H1 (cell line): ENCODE results near the gene CCDC71L.

ENCODE experiments used
- BACH1 ChIP-seq: IDR thresholded peaks from 2 replicates; pipeline ENCODE4 v1.6.1; 2012; ENCODE audit warnings: low read length, improper control_type of control experiment
- EZH2 ChIP-seq: fragments of 200-600 bp; sonication (generic); IDR thresholded peaks from 2 replicates; pipeline ENCODE4 v1.7.1; 2012; ENCODE audit warnings: low read depth, mild to moderate bottlenecking, moderate library complexity, low read length, inconsistent platforms; ENCODE audit not compliant: severe bottlenecking
- GABPA ChIP-seq: IDR thresholded peaks from 2 replicates; pipeline ENCODE4 v1.6.1; 2011; ENCODE audit warnings: mild to moderate bottlenecking, low read length, moderate library complexity, borderline replicate concordance; ENCODE audit not compliant: insufficient read depth
- KDM1A ChIP-seq: fragments of 200-600, 300-600 bp; sonication (generic); IDR thresholded peaks from 2 replicates; pipeline ENCODE4 v1.7.1; 2016; ENCODE audit warnings: mild to moderate bottlenecking, low read length, borderline replicate concordance
- KDM5A ChIP-seq: fragments of 200-600 bp; IDR thresholded peaks from 2 replicates; pipeline ENCODE4 v1.7.1; 2012; ENCODE audit warnings: mild to moderate bottlenecking, low read length, inconsistent platforms, mixed read lengths
- MAFK ChIP-seq: IDR thresholded peaks from 2 replicates; pipeline ENCODE4 v1.6.1; 2012; ENCODE audit warnings: low read depth, mild to moderate bottlenecking, improper control_type of control experiment, low read length
- NANOG ChIP-seq: IDR thresholded peaks from 2 replicates; pipeline ENCODE4 v1.6.1; 2011; ENCODE audit warnings: low read length, low read depth, mild to moderate bottlenecking, inconsistent platforms; ENCODE audit not compliant: insufficient read depth, poor library complexity, severe bottlenecking
- POLR2A ChIP-seq, 2 experiments: IDR thresholded peaks; 1 replicate in 1 of 2; 2 replicates in 1 of 2; pipeline ENCODE4 v1.6.1; 2011; ENCODE audit warnings: low read depth in 2 of 2, low read length in 2 of 2, mild to moderate bottlenecking in 2 of 2; ENCODE audit errors: control extremely low read depth in 1 of 2
- POLR2AphosphoS5 ChIP-seq: IDR thresholded peaks from 2 replicates; pipeline ENCODE4 v1.6.1; 2011; ENCODE audit warnings: low read depth, low read length
- RAD21 ChIP-seq, 2 experiments: IDR thresholded peaks in 1 of 2; conservative IDR thresholded peaks in 1 of 2; 2 replicates each; pipeline ENCODE4 v1.6.1; 2011; ENCODE audit warnings: low read depth in 2 of 2, low read length in 2 of 2, improper control_type of control experiment in 1 of 2, inconsistent platforms in 1 of 2, mild to moderate bottlenecking in 1 of 2, moderate library complexity in 1 of 2
- RFX5 ChIP-seq: IDR thresholded peaks from 2 replicates; pipeline ENCODE4 v1.6.1; 2011; ENCODE audit warnings: low read depth, low read length, improper control_type of control experiment, borderline replicate concordance
- TF ChIP-seq, protein P1 (sequence below), 3 experiments: IDR thresholded peaks; 1 replicate in 2 of 3; 2 replicates in 1 of 3; pipeline versions ENCODE4 v1.5.1 to v1.6.1; 2011; ENCODE audit warnings: low read length in 3 of 3, mild to moderate bottlenecking in 3 of 3, inconsistent platforms in 2 of 3, low read depth in 1 of 3, moderate library complexity in 1 of 3; ENCODE audit not compliant: insufficient read depth in 1 of 3; ENCODE audit errors: control extremely low read depth in 1 of 3
- TF ChIP-seq, protein P2 (sequence below): IDR thresholded peaks from 2 replicates; pipeline ENCODE4 v1.6.1; 2012; ENCODE audit warnings: inconsistent platforms
- TF ChIP-seq, protein P3 (sequence below): IDR thresholded peaks from 2 replicates; pipeline ENCODE4 v1.6.1; 2011; ENCODE audit warnings: low read length, improper control_type of control experiment

DNA sequence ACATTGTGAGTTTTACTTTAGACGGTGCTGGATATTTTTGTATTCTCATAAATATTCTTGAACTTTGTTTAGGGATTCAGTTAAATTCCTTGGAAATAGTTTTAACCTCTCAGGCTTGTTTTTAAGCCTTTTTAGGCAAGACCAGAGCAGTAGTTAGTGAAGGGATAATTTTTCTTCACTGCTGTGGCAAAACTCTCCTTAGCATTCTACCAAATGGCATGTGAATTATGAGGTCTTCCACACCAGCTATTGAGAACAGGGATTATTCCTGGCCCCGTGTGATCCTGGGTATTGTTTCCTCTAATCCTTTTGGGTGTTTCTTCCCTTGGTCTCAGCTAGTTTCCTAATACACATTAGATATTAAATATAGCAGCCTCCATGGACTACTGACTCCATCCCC lies 46.2 kb downstream of the CCDC71L start:
- TF ChIP-seq, protein P1, sequence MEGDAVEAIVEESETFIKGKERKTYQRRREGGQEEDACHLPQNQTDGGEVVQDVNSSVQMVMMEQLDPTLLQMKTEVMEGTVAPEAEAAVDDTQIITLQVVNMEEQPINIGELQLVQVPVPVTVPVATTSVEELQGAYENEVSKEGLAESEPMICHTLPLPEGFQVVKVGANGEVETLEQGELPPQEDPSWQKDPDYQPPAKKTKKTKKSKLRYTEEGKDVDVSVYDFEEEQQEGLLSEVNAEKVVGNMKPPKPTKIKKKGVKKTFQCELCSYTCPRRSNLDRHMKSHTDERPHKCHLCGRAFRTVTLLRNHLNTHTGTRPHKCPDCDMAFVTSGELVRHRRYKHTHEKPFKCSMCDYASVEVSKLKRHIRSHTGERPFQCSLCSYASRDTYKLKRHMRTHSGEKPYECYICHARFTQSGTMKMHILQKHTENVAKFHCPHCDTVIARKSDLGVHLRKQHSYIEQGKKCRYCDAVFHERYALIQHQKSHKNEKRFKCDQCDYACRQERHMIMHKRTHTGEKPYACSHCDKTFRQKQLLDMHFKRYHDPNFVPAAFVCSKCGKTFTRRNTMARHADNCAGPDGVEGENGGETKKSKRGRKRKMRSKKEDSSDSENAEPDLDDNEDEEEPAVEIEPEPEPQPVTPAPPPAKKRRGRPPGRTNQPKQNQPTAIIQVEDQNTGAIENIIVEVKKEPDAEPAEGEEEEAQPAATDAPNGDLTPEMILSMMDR (IDR thresholded peaks at IDR 0.05; ENCODE audit: control extremely low read depth in 1 of 3, insufficient read depth in 1 of 3, low read depth in 1 of 3, low read length in 3 of 3): no peak
- no peak for TF ChIP-seq POLR2A (IDR thresholded peaks at IDR 0.05; ENCODE audit: control extremely low read depth in 1 of 2, low read depth in 2 of 2, low read length in 2 of 2)
- TF ChIP-seq POLR2AphosphoS5: no peak
- no peak for TF ChIP-seq MAFK
- TF ChIP-seq EZH2: no peak
- no peak for TF ChIP-seq BACH1
- TF ChIP-seq GABPA: no peak
- TF ChIP-seq, protein P2, sequence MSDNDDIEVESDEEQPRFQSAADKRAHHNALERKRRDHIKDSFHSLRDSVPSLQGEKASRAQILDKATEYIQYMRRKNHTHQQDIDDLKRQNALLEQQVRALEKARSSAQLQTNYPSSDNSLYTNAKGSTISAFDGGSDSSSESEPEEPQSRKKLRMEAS: no peak
- TF ChIP-seq RFX5: no peak
- TF ChIP-seq RAD21 (IDR thresholded peaks at IDR 0.05 in 1 of 2, conservative IDR thresholded peaks at IDR 0.05 in 1 of 2; ENCODE audit: low read depth in 2 of 2, low read length in 2 of 2): no peak
- TF ChIP-seq NANOG: no peak
- TF ChIP-seq KDM5A: no peak
- TF ChIP-seq, protein P3, sequence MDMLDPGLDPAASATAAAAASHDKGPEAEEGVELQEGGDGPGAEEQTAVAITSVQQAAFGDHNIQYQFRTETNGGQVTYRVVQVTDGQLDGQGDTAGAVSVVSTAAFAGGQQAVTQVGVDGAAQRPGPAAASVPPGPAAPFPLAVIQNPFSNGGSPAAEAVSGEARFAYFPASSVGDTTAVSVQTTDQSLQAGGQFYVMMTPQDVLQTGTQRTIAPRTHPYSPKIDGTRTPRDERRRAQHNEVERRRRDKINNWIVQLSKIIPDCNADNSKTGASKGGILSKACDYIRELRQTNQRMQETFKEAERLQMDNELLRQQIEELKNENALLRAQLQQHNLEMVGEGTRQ: no peak
- TF ChIP-seq KDM1A: no peak
